GM10266 (cell line): ENCODE measurements around the gene ADAM23.

Experiments
- DNase-seq: peaks from one replicate; pipeline ENCODE4 v3.0.0; 2012; ENCODE audit errors: extremely low spot score
- CTCF ChIP-seq: IDR thresholded peaks from 2 replicates; pipeline ENCODE4 v1.5.1; 2012; ENCODE audit warnings: mild to moderate bottlenecking, low read depth; ENCODE audit not compliant: control insufficient read depth, insufficient read depth; ENCODE audit errors: missing control alignments

The ADAM23 gene

GRCh38 chr2:206445948-206446347 lies 2.6 kb downstream of the ADAM23 start:
- no peak for DNase-seq
- TF ChIP-seq CTCF, result no peak

- no peak for TF ChIP-seq CTCF
- no peak for DNase-seq
Measured at GRCh38 chr2:206452242-206452641, 8.9 kb downstream of the ADAM23 start.

- TF ChIP-seq CTCF, result no peak
Measured at GRCh38 chr2:206452750-206453149, 9.4 kb downstream of the ADAM23 start.

GRCh38 chr2:206456078-206456754 lies 12.9 kb downstream of the ADAM23 start:
- DNase-seq, result no peak
- no peak for TF ChIP-seq CTCF

More at GRCh38 chr2:206452750-206453149, 9.4 kb downstream of the ADAM23 start:
- DNase-seq, result no peak

GRCh38 chr2:206457188-206457634 lies 13.9 kb downstream of the ADAM23 start:
- no peak for DNase-seq
- TF ChIP-seq CTCF, result no peak

- no peak for TF ChIP-seq CTCF
- no peak for DNase-seq
Measured at GRCh38 chr2:206462240-206462854, 19.0 kb downstream of the ADAM23 start.

GRCh38 chr2:206463685-206464084 lies 20.4 kb downstream of the ADAM23 start:
- no peak for DNase-seq
- no peak for TF ChIP-seq CTCF
